IPS-15b (cell line): ENCODE data around the gene SMIM23.

Experiments used
- H3K27me3 ChIP-seq: one replicate; pipeline ENCODE4 v1.6.1; 2013; ENCODE audit warnings: low read length; ENCODE audit not compliant: control insufficient read depth, insufficient read depth
- H3K36me3 ChIP-seq: one replicate; pipeline ENCODE4 v1.6.1; 2013; ENCODE audit warnings: low read length; ENCODE audit not compliant: control insufficient read depth, insufficient read depth
- H3K4me1 ChIP-seq: one replicate; pipeline ENCODE4 v1.6.1; 2013; ENCODE audit warnings: mild to moderate bottlenecking, low read length; ENCODE audit not compliant: control insufficient read depth, insufficient read depth
- H3K4me3 ChIP-seq: one replicate; pipeline ENCODE4 v1.5.1; 2013; ENCODE audit warnings: low read depth, low read length
- H3K9ac ChIP-seq: one replicate; pipeline ENCODE4 v1.6.1; 2013; ENCODE audit warnings: low read depth, mild to moderate bottlenecking, low read length
- H3K9me3 ChIP-seq: one replicate; pipeline ENCODE4 v1.6.1; 2013; ENCODE audit warnings: mild to moderate bottlenecking, low read length; ENCODE audit not compliant: control insufficient read depth, insufficient read depth

Gene SMIM23

GRCh38 chr5:171801839-171802238 is 16.2 kb downstream of the SMIM23 start:
- H3K4me1 ChIP-seq = peaks cover 1% of the 10 kb centered on the region
- no peaks in the 10 kb centered on the region for H3K9me3 ChIP-seq
- no peaks in the 10 kb centered on the region for H3K36me3 ChIP-seq
- H3K9ac ChIP-seq = no peak overlapping the region
- no peak overlapping the region for H3K4me3 ChIP-seq
- H3K27me3 ChIP-seq = no peaks in the 10 kb centered on the region

GRCh38 chr5:171805746-171806145 is 20.1 kb downstream of the SMIM23 start:
- Histone ChIP-seq H3K27me3 (no peaks in the 10 kb centered on the region), H3K9me3 (no peaks in the 10 kb centered on the region), H3K4me1 (peaks cover 7% of the 10 kb centered on the region), H3K9ac (no peak overlapping the region), H3K4me3 (no peak overlapping the region), H3K36me3 (no peaks in the 10 kb centered on the region)

DNA sequence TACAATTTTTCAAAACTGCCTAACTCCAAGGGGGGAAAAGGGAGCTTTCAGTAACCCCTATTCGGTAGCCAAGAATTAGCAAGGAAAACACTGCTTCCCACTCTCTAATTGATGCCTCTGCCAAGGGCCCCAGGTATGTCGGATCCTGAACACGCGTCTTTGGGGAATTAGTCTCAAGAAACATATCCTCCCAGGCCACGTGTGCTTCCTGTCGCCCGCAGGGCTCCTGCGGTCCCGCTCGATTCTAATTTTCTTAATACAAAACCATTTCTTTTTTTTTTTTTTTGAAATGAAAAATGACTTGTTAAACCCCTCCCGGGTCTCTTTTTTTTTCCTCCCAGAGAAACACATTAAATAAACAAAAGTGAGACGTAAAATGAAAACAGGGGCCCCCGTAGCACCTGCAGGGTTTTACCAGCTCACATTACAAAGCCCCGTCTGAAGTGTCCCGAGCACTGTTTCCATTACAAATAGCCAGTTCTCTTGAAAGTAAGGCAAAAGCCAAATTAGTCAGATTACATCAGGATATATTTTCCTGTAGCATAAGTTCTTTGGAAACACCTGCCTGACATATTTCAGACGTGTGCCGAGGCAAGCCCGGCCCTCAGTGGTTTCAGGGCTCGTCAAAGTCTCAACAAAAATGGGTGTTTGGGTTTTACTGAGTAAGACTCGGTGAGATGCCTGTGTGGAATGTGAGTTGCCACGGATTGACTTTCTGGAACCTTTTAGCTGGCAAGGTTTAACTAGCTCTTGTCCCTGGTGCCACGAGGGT is 21.5 kb downstream of the SMIM23 start:
- no peaks in the 10 kb centered on the region for H3K27me3 ChIP-seq

DNA sequence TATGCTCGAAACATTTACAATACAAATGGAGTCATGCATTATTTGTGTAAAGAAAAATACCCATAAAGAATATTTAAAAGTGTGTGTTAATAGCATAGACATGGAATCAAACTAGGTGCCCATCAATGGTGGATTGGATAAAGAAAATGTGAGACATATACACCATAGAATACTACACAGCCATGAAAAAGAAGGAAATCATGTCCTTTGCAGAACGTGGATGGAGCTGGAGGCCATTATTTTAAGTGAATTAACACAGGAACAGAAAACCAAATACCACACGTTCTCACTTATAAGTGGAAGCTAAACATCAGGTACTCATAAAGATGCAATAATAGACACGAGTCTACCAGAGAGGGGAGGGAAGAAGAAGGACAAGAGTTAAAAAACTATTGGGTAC is 22.8 kb downstream of the SMIM23 start:
- H3K4me1 ChIP-seq = peaks cover 7% of the 10 kb centered on the region
- no peak overlapping the region for H3K4me3 ChIP-seq
- no peaks in the 10 kb centered on the region for H3K27me3 ChIP-seq
- no peaks in the 10 kb centered on the region for H3K36me3 ChIP-seq
- no peaks in the 10 kb centered on the region for H3K9me3 ChIP-seq
- no peak overlapping the region for H3K9ac ChIP-seq

More for the DNA sequence above, 21.5 kb downstream of the SMIM23 start:
- Histone ChIP-seq H3K4me1 (peaks cover 7% of the 10 kb centered on the region), H3K36me3 (no peaks in the 10 kb centered on the region), H3K4me3 (no peak overlapping the region), H3K9ac (no peak overlapping the region), H3K9me3 (no peaks in the 10 kb centered on the region)

GRCh38 chr5:171808951-171809350 is 23.3 kb downstream of the SMIM23 start:
- Histone ChIP-seq H3K4me1 (peaks cover 7% of the 10 kb centered on the region), H3K36me3 (no peaks in the 10 kb centered on the region), H3K9me3 (no peaks in the 10 kb centered on the region), H3K4me3 (no peak overlapping the region), H3K9ac (no peak overlapping the region), H3K27me3 (no peaks in the 10 kb centered on the region)

GRCh38 chr5:171810227-171810626 is 24.6 kb downstream of the SMIM23 start:
- H3K27me3 ChIP-seq = no peaks in the 10 kb centered on the region
- peaks cover 7% of the 10 kb centered on the region for H3K4me1 ChIP-seq
- H3K9ac ChIP-seq = no peak overlapping the region
- H3K9me3 ChIP-seq = no peaks in the 10 kb centered on the region
- H3K36me3 ChIP-seq = no peaks in the 10 kb centered on the region
- H3K4me3 ChIP-seq = no peak overlapping the region

- Histone ChIP-seq H3K4me3 (no peak overlapping the region), H3K36me3 (no peaks in the 10 kb centered on the region), H3K27me3 (no peaks in the 10 kb centered on the region), H3K9ac (no peak overlapping the region), H3K9me3 (no peaks in the 10 kb centered on the region), H3K4me1 (no peaks in the 10 kb centered on the region)
These were observed 27.7 kb downstream of the SMIM23 start for GRCh38 chr5:171813270-171813669.

DNA sequence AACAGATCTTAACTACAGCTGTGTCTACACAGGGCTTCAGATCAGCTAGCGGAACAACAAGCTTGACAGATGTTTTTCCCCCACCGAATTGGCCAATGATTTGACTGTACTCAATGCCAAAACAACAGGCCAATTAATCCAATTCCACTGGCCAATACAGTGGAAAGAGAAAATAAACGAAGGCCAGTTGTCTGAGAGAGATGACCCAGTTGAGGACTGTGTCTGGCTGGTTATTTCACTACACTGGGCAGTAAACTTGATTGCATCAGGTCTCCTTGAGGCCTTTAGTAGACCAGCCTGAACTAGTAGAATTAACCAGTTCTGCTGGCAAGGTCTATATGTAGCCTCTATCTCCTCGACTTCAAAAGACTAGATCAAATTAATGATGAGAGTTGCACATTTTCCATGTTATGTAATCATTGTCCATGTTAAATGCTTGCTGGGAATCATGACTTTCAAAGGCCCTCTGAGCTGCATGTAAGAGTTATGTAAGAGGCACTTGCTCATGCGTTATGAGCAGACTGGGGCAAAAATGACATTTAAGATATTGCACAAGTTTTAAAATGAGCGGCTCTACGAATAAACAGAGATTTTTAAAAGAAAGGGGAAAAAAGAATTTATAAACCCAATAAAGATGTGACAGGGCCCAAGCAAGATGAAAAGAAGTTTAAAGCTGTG is 28.3 kb downstream of the SMIM23 start:
- H3K36me3 ChIP-seq = no peaks in the 10 kb centered on the region
- no peaks in the 10 kb centered on the region for H3K27me3 ChIP-seq
- no peak overlapping the region for H3K4me3 ChIP-seq
- H3K9ac ChIP-seq = no peak overlapping the region
- H3K9me3 ChIP-seq = no peaks in the 10 kb centered on the region
- no peaks in the 10 kb centered on the region for H3K4me1 ChIP-seq

- Histone ChIP-seq H3K4me3 (no peak overlapping the region), H3K9ac (no peak overlapping the region), H3K9me3 (no peaks in the 10 kb centered on the region), H3K4me1 (no peaks in the 10 kb centered on the region), H3K27me3 (no peaks in the 10 kb centered on the region), H3K36me3 (no peaks in the 10 kb centered on the region)
These were observed 31.0 kb downstream of the SMIM23 start for GRCh38 chr5:171816666-171817065.

DNA sequence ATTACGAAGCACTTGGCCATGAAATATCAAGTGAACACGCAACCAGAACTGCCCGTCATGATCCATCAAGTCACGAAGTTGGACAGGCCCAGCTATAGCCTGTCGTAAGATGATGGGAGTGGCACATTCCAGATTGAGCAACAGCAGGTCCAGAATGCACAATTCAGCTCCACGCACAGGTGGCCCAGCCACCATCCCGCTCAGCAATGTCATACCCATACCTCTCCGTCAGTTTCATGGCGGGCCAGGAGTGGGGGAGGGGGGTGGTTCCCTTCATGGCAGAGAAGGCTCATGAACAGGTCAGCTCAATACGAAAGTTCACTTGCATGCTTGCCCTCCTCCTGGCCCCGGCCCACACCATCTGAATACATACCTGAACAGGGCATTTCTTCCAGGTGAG is 34.9 kb downstream of the SMIM23 start:
- no peak overlapping the region for H3K9ac ChIP-seq

GRCh38 chr5:171821286-171821685 is 35.7 kb downstream of the SMIM23 start:
- no peaks in the 10 kb centered on the region for H3K36me3 ChIP-seq
- no peaks in the 10 kb centered on the region for H3K27me3 ChIP-seq

More for the DNA sequence above, 34.9 kb downstream of the SMIM23 start:
- Histone ChIP-seq H3K4me1 (no peaks in the 10 kb centered on the region), H3K36me3 (no peaks in the 10 kb centered on the region), H3K9me3 (no peaks in the 10 kb centered on the region), H3K4me3 (no peak overlapping the region), H3K27me3 (no peaks in the 10 kb centered on the region)

DNA sequence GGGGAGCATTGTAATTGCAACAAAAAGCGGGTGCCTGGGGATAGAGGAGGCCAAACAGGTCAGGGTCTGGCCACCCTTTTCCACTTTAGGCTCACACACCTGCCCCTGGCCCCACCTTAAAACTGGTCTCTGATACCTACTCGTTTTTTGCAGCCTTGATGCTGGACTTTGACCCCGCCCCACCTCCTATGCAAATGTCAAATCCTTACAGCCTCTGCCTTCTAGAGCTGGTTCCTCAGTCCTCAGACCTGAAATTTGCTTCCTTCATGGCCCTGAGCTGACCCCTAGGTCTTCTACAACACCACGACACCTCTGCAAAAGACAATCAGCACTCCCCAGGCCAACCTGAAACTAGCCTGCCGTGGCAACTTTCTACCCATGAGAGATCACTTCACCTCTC is 37.7 kb downstream of the SMIM23 start:
- H3K4me1 ChIP-seq = no peaks in the 10 kb centered on the region
- no peaks in the 10 kb centered on the region for H3K9me3 ChIP-seq
- H3K4me3 ChIP-seq = no peak overlapping the region
- H3K9ac ChIP-seq = no peak overlapping the region
- no peaks in the 10 kb centered on the region for H3K36me3 ChIP-seq
- no peaks in the 10 kb centered on the region for H3K27me3 ChIP-seq

More at GRCh38 chr5:171821286-171821685, 35.7 kb downstream of the SMIM23 start:
- H3K9me3 ChIP-seq = no peaks in the 10 kb centered on the region
- H3K4me1 ChIP-seq = no peaks in the 10 kb centered on the region
- no peak overlapping the region for H3K9ac ChIP-seq
- H3K4me3 ChIP-seq = no peak overlapping the region
